Bronchial epithelial cell (primary cell): ENCODE results near the gene SLC2A3. TPM values are rescaled to one million over a fixed set of nuclear protein-coding genes. Genes with fewer than 3 reads are reported as not detected.
"Not testable (repeated sequence)": the region's sequence is repeated elsewhere in the genome, so short reads cannot be mapped to it uniquely, and the experiment has no call there.

Experiments used
- DNase-seq: peaks from one replicate; pipeline ENCODE4 v3.0.0-alpha.2; 2010; ENCODE audit warnings: low read depth
- FAIRE-seq: peaks from 2 replicates; lab custom pipeline; 2011; peaks lifted over from hg19 to GRCh38; lab: Jason Lieb, UNC
- H3K27me3 ChIP-seq: 2 replicates; pipeline ENCODE4 v1.5.1; 2011; ENCODE audit warnings: low read length; ENCODE audit not compliant: control insufficient read depth, insufficient read depth
- H3K36me3 ChIP-seq: 2 replicates; pipeline ENCODE4 v1.5.1; 2011; ENCODE audit warnings: low read length; ENCODE audit not compliant: control insufficient read depth, insufficient read depth
- H3K4me3 ChIP-seq: 2 replicates; pipeline ENCODE4 v1.5.1; 2011; ENCODE audit warnings: mild to moderate bottlenecking, low read depth, low read length, control low read depth
- total RNA-seq: library from RNA; depleted of rRNA; stranded (reverse); fragments of >200 nt; gene quantifications from 2 replicates; pipeline ENCODE4 v1.2.1, GENCODE V29; 2014
- TF ChIP-seq, protein P1 (sequence below): IDR thresholded peaks from 2 replicates; pipeline ENCODE4 v1.5.1; 2011; ENCODE audit warnings: mild to moderate bottlenecking, moderate library complexity, low read length, control low read depth, inconsistent platforms; ENCODE audit not compliant: insufficient read depth, severe bottlenecking

The SLC2A3 gene
- total RNA-seq, 1 donor from 2014 or later, result 10.5 TPM

DNA sequence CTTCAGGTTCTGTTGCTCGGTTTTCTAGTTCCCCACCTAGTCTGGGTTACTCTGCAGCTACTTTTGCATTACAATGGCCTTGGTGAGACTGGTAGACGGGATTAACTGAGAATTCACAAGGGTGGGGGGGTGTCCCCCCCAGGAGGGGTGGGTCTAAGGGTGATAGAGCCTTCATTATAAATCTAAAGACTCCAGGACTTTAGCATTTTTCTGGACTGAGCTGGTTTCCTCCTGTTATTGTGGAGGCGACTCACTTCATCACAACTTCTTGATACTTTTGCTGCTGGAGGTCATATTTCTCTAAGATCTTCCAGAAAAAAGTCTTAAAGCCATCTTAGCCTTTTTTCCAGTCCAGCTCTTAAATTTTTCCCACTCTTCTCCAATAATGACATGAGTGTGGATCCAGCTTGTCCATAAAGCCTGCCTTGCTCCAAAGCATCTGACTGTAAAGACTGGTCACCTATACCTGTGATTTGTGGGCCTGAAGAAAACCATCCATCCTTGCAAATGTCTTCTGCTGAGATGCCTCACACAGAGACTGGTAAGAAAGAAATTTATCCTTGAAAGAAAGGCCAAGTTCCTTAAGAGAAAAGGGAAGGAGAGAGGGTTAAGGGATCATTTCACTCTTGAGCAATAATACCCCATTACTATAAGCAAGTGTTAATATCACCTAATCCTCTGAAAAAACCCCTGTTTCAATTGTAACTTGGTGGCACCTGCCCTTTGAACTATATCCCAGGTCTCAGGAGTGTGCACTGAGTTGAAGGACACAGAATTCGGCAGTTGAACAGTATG, 43.6 kb downstream of the SLC2A3 start:
- Histone ChIP-seq H3K4me3 (no peak overlapping the region), H3K27me3 (no peaks in the 10 kb centered on the region), H3K36me3 (no peaks in the 10 kb centered on the region)
- TF ChIP-seq, protein P1, sequence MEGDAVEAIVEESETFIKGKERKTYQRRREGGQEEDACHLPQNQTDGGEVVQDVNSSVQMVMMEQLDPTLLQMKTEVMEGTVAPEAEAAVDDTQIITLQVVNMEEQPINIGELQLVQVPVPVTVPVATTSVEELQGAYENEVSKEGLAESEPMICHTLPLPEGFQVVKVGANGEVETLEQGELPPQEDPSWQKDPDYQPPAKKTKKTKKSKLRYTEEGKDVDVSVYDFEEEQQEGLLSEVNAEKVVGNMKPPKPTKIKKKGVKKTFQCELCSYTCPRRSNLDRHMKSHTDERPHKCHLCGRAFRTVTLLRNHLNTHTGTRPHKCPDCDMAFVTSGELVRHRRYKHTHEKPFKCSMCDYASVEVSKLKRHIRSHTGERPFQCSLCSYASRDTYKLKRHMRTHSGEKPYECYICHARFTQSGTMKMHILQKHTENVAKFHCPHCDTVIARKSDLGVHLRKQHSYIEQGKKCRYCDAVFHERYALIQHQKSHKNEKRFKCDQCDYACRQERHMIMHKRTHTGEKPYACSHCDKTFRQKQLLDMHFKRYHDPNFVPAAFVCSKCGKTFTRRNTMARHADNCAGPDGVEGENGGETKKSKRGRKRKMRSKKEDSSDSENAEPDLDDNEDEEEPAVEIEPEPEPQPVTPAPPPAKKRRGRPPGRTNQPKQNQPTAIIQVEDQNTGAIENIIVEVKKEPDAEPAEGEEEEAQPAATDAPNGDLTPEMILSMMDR, result no peak
- no peak for FAIRE-seq
- no peak for DNase-seq

DNA sequence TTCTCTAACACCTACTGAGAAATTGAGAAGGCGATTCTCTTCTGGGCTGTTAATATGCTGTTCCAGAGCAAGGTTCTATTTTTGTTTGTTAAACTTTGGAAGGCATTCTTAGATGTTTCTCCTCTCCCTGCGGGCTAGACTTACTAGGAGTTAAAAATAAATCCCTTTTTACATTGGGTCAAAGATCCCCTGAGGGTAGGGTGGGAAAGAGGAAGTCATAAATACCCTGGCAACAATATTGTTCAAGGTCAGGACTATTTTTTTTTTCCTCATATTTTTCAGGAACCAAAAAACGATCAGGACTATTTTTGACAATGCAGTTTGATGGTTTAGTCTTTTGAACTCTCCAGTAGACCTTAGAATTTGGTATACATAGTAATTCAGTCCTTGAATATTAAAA, 51.3 kb downstream of the SLC2A3 start:
- TF ChIP-seq, protein P1, result no peak
- DNase-seq (no peak), FAIRE-seq (no peak)
- H3K4me3 ChIP-seq, result no peak overlapping the region
- no peaks in the 10 kb centered on the region for H3K27me3 ChIP-seq
- H3K36me3 ChIP-seq, result no peaks in the 10 kb centered on the region

DNA sequence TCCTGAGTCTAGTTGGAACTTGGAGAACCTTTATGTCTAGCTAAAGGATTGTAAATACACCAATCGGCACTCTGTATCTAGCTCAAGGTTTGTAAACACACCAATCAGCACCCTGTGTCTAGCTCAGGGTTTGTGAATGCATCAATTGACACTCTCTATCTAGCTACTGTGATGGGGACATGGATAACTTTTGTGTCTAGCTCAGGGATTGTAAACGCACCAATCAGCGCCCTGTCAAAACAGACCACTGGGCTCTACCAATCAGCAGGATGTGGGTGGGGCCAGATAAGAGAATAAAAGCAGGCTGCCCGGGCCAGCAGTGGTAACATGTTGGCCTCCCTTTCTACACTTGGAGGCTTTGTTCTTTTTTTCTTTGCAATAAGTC, 54.3 kb downstream of the SLC2A3 start:
- not testable (repeated sequence) for H3K4me3 ChIP-seq, H3K36me3 ChIP-seq, FAIRE-seq, H3K27me3 ChIP-seq, DNase-seq

DNA sequence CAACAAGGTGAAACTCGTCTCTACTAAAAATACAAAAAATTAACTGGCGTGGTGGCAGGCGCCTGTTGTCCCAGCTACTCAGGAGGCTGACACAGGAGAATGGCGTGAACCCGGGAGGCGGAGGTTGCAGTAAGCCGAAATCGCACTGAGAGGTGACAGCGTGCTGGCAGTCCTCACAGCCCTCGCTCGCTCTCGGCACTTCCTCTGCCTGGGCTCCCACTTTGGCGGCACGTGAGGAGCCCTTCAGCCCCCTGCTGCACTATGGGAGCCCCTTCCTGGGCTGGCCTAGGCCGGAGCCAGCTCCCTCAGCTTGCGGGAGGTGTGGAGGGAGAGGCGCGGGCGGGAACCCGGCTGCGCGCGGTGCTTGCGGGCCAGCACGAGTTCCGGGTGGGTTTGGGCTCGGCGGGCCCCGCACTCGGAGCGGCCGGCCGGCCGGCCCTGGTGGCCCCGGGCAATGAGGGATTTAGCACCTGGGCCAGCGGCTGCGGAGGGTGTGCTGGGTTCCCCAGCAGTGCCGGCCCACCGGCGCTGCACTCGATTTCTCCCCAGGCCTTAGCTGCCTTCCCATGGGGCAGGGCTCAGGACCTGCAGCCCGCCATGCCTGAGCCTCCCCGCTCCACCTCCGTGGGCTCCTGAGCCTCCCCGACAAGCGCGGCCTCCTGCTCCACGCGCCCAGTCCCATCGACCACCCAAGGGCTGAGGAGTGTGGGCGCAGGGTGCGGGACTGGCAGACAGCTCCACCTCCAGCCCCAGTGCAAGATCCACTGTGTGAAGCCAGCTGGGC, 54.8 kb downstream of the SLC2A3 start:
- not testable (repeated sequence) for H3K4me3 ChIP-seq, H3K36me3 ChIP-seq, FAIRE-seq, H3K27me3 ChIP-seq, DNase-seq

DNA sequence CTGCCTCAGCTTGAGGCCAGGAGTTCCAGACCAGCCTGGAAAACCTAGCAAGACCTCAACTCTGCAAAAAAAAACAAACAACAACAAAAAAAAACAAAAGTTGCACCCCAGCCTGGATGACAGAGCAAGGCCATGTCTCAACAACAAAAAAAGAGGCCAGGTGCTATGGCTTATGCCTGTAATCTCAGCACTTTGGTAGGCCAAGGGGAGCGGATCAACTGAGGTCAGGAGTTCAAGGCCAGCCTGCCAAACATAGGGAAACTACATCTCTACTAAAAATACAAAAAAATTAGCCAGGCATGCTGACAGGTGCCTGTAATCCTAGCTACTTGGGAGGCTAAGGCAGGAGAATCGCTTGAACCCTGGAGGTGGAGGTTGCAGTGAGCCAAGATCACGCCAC, 56.7 kb downstream of the SLC2A3 start:
- TF ChIP-seq, protein P1, result no peak
- H3K4me3 ChIP-seq, result no peak overlapping the region
- FAIRE-seq (no peak), DNase-seq (no peak)
- H3K36me3 ChIP-seq, result no peaks in the 10 kb centered on the region
- H3K27me3 ChIP-seq, result no peaks in the 10 kb centered on the region

DNA sequence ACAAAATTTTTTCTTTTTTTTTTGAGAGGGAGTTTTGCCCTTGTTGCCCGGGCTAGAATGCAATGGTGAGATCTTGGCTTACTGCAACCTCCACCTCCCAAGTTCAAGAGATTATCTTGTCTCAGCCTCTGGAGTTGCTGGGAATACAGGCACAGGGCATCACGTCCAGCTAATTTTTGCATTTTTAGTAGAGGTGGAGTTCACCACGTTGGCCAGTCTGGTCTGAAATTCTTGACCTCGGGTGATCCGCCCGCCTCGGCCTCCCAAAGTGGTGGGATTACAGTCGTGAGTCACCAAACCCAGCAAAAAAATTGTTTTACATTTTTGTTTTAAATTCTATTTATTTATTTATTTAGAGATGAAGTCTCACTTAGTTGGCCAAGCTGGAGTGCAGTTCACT, 58.6 kb downstream of the SLC2A3 start:
- H3K4me3 ChIP-seq, result no peak overlapping the region
- TF ChIP-seq, protein P1, result no peak

More for the DNA sequence above, 58.6 kb downstream of the SLC2A3 start:
- DNase-seq (no peak), FAIRE-seq (no peak)
- Histone ChIP-seq H3K27me3 (no peaks in the 10 kb centered on the region), H3K36me3 (no peaks in the 10 kb centered on the region)
